EH (cell line): Measurements from ENCODE around the gene NCCRP1.

ENCODE experiments used
- DNase-seq: peaks from one replicate; pipeline ENCODE4 v3.0.0-alpha.2; 2015; ENCODE audit warnings: low read depth

NCCRP1 gene

DNA sequence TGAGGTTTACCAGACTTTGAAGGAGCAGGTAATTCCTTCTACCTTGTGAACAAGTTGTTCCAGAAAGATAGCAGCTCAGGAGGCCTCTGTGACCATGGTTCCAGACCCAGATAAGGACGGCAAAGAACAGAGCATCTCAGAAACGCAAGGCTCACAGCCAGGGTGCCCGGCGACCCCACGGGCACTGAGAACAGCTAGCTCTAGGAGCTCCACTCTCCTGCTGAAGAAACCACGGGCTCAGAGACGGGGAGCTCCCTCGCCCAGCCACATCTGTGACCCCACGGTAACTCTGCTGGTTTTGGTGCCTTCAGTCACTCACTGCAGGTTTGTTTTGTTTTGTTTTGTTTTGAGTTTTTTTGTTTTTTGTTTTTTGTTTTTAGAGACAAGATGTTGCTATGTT lies 16.0 kb upstream of the NCCRP1 start:
- DNase-seq = no peak

- no peak for DNase-seq
These were observed 15.1 kb upstream of the NCCRP1 start for GRCh38 chr19:39181500-39182173.

- no peak for DNase-seq
These were observed 14.6 kb upstream of the NCCRP1 start for GRCh38 chr19:39182174-39182505.

DNA sequence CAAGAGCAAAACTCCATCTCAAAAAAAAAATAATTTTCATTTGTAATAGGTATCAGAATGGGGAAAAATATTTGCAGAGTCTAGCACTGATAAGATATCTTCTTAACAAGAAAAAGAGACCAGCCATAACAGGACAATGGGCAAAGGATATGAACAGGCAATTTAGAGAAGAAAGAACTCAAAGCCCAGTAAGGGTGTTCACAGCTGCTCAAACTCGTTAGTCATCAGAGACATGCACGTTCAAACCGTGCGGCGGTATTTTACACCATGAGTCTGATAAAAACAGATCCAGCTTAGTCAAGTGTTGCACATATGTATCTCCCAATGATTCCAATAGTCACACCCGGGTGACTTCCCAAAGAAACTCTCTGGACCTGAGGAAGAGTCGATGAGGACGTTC lies 13.7 kb upstream of the NCCRP1 start:
- DNase-seq = no peak

- no peak for DNase-seq
These were observed 10.4 kb upstream of the NCCRP1 start for GRCh38 chr19:39186391-39186790.

- no peak for DNase-seq
These were observed 9.2 kb upstream of the NCCRP1 start for GRCh38 chr19:39187552-39187943.

DNA sequence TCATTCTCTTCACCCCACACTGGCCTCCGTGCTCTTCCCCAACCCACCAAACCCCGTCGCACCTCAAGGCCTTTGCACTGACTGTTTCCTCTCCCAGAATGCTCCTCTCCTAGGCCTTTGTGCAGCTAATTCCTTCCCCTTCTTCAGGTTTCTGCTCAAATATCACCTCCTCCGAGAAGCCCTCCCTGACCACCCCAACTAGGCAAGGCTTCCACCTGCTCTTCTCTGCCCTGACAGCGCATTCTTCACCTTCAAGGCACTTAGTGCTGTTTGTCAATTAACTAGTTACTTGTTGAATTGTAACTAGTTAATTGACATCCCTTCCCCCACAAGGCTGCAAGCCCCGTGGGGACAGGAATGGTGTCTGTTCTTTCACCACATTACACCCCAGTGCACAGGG lies 7.8 kb upstream of the NCCRP1 start:
- no peak for DNase-seq

- no peak for DNase-seq
These were observed 6.0 kb upstream of the NCCRP1 start for GRCh38 chr19:39190768-39191167.

- DNase-seq = peak; percentile 39
These were observed 3.9 kb upstream of the NCCRP1 start for GRCh38 chr19:39192846-39193245.

- no peak for DNase-seq
These were observed 3.0 kb upstream of the NCCRP1 start for GRCh38 chr19:39193803-39194202.

DNA sequence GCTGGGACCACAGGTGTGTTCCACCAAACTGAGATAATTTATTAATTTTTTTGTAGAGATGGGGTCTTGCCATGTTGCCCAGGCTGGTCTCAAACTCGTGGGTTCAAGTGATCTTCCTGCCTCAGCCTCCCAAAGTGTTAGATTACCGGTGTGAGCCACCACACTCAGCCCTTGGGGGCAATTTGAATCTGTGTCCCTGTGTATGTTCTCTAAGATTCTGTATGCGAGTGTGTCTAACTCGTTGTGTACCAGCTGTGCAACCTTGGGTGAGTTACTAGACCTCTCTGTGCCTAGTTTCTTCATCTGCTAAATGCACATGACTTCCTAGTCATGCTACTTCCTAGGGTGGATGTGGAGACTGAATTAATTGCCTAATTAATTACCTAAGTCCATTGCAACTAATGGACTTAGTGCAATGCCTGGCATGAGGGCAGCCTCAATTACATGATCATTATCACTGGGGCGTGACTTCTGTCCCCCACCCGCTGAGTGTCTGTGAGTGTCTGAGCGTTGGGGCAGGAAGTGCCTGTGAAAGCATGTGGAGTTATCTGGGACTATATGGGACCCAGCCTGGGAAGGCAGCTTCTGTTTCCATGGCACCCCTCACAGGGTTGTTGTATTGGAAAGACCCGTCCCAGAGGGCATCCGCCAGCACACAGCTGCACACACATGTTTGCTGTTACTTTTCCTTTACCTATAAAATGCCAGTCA lies 1.8 kb upstream of the NCCRP1 start:
- no peak for DNase-seq

GRCh38 chr19:39195755-39196154 lies 1.0 kb upstream of the NCCRP1 start:
- DNase-seq = no peak

- DNase-seq = no peak
These were observed 444 bp upstream of the NCCRP1 start for GRCh38 chr19:39196320-39196719.

DNA sequence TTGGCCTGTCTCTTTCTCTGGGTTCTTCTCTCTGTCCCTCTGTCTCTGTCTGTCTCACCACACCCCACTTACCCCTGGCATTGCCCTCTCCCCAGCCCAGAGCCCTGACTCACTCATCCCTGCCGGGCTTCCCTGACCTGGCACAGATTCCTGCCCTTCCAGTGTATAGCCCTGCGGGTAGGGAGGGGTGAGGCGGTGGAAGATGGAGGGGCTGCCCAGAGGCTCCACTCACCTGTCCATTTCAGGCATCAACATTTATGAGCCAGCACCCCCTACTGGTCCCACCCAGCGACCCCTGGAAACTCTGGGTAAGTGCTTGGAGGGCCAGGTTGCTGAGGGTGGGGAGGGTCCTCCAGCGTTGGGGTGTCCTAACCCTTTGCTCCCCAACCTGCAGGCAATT lies 1.0 kb downstream of the NCCRP1 start:
- no peak for DNase-seq

GRCh38 chr19:39199025-39199424 lies 2.3 kb downstream of the NCCRP1 start:
- DNase-seq = peak; percentile 68

- no peak for DNase-seq
These were observed 3.5 kb downstream of the NCCRP1 start for GRCh38 chr19:39200066-39200802.

GRCh38 chr19:39200803-39201115 lies 4.0 kb downstream of the NCCRP1 start:
- DNase-seq = no peak

- no peak for DNase-seq
These were observed 6.2 kb downstream of the NCCRP1 start for GRCh38 chr19:39202998-39203355.

DNA sequence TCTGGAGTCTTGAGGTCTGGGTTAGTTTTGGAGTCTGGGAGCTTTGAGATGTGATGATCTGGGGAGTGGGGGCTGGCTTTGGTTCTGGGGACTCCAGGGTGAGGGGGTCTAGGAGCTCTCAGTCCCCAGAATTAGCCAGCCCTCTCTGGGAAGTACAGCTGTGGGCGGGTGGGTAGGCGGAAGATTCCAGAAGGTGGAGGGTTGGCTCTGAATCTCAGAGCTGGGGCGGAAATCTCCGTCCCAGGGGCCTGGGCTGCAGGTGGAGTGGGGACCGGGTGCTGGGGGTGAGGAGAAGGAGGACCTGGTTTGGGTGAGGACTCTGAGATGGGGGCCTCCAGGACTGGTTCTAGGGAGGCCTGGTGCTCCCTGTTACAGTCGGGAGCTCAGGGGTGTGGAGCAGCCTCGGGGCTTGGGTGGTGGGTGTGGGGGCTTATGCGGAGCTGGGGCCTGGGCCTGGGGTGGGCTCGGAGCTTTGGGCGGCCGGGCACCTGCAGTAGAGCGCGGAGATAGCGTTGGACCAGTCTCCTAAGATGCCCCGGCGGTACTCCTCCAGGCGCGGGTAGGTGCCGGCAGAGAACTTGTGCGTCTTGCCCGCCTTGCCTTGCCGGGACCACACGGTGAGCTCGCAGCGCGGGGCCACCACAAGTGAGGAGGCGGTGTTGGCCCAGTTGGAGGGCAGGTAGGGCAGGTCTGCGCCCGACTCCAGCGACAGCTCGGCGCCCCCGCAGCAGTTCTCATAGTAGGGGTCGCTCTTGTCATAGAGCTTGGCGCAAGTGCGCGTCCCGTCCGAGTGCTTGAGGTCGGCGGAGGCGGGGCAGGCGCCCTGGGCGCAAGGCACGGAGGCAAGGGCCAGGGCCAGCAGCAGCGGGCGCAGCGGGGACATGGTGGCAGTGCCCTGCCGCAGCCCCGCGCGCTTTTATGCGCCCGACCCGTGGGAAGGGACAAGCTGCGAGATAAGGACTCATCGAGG lies 6.9 kb downstream of the NCCRP1 start, which contains the start of gene SYCN:
SYCN (minus strand) TSS at position 892 of the 970 bp plus-strand sequence; CDS start at position 883, 9 bp downstream.
- DNase-seq = no peak

GRCh38 chr19:39205449-39205764 lies 8.6 kb downstream of the NCCRP1 start:
- DNase-seq = no peak

DNA sequence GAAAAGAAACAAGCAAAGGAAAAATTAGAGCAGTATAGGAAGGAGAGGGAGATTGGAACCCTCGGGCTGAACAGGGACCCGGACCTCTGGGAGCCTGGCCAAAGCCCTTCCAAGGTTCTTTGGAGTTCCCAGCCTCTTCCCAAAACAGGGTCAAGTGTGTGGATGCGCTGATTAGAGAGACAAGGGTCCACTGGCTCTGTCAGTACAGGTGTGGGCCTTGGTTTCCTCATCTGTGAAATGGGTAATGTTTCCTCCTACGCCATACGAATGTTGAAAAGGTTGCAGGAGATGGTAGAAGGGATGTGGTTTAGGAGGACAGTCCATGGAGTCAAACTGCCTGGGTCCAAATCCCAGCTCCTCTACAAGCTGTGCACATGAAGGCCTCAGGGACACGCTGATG lies 9.4 kb downstream of the NCCRP1 start:
- DNase-seq = no peak

DNA sequence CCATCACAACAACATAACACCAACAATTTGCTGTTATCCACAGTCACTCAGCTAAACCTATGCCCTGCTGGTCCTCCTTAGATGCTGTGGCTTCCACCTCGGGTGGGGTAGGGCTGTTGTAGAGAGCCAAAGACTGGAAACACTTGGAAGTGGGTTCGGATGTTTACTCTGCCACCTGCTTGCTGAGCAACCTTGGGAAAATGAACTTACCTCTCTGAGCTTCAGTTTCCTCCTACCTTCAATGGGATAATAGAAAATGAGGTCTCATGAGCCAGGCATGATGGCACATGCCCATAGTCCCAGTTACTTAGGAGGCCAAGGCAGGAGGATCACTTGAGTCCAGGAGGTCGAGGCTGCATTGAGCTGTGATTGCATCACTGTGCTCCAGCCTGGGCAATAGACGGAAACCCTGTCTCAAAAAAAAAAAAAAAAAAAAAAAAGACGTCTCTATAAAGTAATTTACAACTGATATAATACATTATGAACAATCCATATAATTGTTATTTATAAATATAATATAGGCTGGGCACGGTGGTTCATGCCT lies 10.6 kb downstream of the NCCRP1 start:
- DNase-seq = no peak
